GM18873 (cell line): Measurements from ENCODE around the gene C1QTNF9B.
"Not testable (repeated sequence)": the region's sequence is repeated elsewhere in the genome, so short reads cannot be mapped to it uniquely, and the experiment has no call there.

Source experiments
- ATAC-seq: cut with Tn5 transposase; IDR thresholded peaks from one replicate; pipeline ENCODE4 v1.9.1; 2021; ENCODE audit warnings: mild to moderate bottlenecking, moderate library complexity, moderate number of reproducible peaks; ENCODE audit not compliant: unreplicated experiment, low FRiP score

C1QTNF9B gene

GRCh38 chr13:23898101-23898500, 799 bp upstream of the C1QTNF9B start:
- ATAC-seq = no peak

- not testable (repeated sequence) for ATAC-seq
Observed at GRCh38 chr13:23894746-23895145, 2.6 kb downstream of the C1QTNF9B start.

DNA sequence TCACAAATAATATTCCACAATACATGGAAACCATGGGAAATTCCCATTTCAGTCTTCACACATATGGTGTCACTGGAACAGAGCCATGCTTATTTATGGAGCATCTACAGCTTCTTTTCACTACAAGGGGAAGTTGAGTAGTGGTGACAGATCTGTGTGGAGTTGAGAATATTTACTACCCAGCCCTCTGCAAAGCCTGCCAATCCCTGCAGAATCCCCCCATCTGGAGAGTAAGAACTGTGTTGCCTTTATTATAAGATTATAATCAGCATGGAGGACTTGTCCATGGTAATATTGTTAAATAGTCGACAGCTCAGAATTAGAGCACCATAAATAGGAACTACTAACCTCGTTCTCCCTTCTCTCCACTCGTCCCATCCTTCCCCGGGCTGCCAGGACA, 3.5 kb downstream of the C1QTNF9B start:
- not testable (repeated sequence) for ATAC-seq

- peak; percentile 10 for ATAC-seq
Observed at GRCh38 chr13:23889615-23890607, 7.4 kb downstream of the C1QTNF9B start.

DNA sequence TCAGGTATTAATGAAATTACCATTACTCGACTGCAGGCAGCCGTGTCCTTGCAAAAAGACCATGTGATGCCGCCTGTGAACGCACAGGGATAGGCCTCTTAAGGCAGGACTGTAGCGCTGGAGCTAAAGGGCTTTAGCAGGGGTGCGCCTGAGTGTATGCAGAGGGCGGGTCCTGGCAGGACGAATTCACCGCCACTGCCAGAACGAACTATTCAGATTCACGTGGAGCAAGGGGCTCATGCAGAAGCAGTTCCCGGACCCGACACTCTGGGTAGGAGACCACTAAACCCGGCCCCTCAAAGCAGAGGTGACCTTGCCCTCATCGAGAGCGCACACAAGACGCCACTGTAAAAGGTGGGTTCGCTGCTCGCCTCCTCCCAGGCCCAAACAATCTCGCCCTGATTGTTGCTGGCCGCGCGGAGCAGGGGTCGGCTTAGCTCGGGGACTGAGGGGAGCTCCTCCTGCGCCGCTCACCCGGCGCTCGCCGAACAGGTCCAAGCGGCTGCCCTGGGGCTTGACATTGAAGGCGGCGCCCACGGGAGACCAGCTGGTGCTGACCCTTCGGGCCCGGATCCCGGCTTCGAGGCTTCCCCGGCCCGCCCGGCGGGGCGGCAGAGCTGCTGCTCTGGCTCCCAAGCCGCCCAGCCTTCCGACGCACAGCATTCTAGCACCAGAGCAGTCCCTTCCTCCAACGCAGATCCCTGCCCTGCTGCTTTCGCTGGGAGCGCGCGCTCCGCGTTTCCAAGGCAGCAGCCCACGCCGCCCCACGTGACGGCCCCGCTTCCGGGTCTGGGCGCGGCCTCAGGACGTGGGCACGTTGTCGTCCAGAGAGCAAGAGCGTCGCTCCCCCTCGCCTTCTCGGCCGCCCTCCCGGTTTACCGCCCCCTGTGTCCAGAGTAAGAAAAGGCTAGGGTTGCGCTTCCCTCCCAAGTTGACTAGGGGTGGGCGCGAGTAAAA, 8.4 kb downstream of the C1QTNF9B start, which contains the start of gene MIPEP:
TSS of gene MIPEP (minus strand) at position 743 of the 957 bp plus-strand sequence. CDS start at position 663, 80 bp downstream.
- peak; percentile 91 for ATAC-seq

DNA sequence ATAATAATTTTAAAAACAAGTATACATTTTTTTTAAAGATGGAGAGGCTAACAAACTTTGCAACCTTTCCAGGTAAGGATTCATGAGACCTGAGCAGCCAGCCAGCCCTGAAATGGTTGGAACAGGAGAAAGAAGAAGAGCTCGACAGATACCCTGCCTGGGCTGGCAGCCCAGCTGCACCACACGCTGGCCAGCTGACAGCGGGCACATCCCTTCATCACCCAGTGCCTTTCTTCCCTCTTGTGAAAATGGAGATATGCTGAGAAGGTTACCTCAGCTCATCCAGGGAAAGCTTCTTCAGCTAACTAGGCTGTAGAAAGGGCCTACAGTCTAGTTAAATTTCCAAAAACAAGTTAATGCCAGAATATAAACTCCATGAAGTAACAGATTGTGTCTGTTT, 12.9 kb downstream of the C1QTNF9B start:
- not testable (repeated sequence) for ATAC-seq

DNA sequence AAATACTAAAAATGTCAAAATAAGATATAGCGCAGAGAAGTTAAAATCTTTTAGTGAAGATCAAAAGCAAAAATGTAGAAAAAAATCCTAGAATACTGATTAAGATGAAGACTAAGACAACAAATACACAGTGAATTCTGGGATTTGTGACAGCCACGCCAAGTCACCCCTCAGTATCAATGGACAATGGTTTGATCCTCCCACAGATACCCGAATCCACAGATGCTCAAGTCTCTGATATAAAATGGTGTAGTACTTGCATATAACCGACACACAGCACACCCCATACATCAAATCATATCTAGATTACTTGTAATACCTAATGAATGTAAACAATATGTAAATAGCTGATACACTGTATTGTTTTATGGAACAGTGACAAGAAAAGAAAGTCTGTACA, 14.0 kb downstream of the C1QTNF9B start:
- no peak for ATAC-seq

DNA sequence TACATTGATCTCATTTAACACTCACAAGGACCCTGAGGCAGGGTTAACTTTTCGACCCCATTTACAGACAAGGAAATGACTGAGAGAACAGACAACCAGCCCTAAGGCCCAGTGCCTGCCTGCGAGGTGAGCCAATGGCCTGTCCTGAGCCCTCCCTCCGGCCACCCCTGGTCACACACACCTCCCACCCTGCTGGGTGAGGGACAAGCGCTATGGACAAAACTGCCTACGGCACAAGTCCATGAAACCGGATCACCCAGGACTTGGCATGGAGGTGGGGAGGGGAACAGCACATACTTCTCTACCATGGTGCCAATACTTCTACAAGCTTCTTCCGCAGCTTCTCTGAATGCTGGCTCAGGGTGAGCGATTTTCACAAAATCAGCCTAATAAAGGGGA, 15.9 kb downstream of the C1QTNF9B start:
- ATAC-seq = not testable (repeated sequence)

DNA sequence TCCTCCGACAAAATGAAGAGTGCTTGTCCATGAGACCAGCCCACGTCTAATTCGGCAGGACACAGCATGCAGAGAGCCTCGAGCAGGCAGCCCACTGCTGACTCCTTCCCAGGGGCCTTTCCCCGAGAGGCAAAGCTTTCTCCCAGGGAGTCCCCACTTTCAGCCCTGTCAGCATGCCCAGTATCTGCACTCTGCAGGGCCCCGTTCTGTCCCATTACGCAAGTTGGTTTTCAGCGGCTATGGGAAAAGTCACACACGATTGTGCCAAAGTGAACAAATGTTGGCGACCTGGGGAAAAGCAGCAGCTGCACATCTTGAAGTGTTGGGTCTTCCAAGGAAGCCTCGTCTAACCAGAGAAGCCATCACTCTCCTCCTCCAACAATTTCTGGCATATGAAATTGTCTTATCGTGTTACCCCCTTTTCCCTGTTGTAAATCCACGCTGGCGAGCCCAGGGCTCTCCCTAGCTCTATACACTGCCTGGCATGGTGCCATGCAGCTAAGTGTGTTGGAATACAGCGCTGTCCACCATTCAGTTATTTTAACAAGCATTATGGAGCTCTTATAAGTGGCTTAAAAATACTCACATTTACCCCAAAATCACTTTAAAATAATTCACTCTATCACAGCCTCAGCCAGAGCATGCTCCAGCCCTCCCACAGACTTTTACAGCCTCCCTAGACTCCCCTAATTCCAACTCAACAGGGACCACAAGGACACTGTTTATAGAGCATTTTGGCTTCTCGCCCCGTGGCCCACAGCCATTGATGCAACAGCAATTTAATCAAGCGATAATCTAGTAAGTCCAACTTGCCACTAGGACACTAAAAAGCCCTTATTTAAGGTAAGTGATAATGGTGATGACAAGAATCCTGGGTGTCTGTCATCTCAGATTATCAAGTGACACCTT, 16.6 kb downstream of the C1QTNF9B start:
- not testable (repeated sequence) for ATAC-seq

- ATAC-seq = no peak
Observed at GRCh38 chr13:23877286-23877685, 20.0 kb downstream of the C1QTNF9B start.

DNA sequence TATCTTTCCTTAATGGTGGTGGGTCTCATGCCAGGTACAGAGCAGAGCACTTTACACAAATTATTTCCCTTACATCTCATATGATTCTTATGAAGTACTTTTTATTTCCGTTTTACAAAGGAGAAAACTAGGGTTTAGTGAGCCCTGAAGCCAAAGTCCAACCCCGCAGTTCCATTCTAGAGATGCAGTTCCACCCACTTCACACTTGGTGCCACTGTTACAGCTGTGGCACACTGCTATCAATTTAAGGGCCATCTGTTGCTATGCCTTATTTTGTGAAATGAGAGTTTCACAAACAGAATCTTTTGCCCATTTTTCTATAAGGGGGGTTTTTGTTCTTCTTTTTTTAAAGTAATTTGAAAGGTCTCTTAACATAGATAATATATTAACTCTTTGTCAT, 21.0 kb downstream of the C1QTNF9B start:
- ATAC-seq = no peak

GRCh38 chr13:23871616-23872220, 25.6 kb downstream of the C1QTNF9B start:
- ATAC-seq = no peak

- ATAC-seq = no peak
Observed at GRCh38 chr13:23870356-23871140, 26.8 kb downstream of the C1QTNF9B start.

GRCh38 chr13:23868521-23868920, 28.8 kb downstream of the C1QTNF9B start:
- ATAC-seq = no peak

DNA sequence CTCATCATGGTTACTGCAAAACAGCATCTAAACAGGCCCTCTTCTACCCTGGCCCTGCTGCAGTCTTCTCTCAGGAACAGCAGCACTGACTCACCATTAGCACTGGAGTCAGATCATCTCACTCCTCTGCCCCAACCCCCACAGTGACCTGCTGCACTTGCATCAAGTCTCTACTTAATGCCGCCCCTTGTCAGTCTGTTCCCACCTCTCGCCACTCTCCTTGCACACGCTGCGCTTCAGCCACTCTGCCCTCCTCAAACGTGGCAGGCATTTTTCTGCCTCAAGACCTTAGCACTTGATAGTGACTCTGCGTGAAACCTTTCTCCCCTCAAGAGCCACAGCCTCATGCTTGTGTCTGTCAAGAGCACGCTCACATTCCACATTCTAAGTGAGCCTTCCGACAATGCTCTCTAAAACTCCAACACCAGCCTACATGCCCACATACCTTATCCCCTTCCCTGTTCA, 30.2 kb downstream of the C1QTNF9B start:
- no peak for ATAC-seq

DNA sequence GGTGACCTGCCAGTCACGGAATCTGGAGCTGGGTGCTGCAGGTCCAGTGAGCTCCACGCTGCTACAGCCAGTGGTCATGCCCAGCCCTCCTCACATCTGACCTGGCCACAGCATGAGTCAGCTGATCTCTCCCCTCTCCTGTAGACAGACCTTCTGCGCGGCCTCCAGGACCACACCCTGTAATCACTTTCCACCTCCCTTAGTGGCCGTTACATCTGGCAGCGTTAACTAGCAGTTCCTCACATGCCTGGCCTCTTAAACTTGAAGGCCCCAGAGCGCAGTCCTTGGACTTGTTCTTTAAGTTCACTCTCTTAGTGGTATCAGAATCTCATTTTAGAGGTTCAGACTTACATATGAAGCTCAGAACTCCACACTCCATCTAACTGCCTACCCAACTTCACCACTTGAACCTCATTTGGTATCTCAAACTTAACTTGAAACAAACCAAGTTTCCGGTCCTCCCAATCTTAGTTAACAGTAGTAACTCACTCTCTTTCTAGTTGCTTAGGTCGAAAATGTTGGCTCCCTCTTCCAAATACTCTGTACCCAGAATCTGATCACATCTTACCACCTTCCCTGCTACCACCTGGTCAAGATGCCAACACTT, 30.8 kb downstream of the C1QTNF9B start:
- no peak for ATAC-seq

GRCh38 chr13:23865906-23866305, 31.4 kb downstream of the C1QTNF9B start:
- ATAC-seq = no peak

DNA sequence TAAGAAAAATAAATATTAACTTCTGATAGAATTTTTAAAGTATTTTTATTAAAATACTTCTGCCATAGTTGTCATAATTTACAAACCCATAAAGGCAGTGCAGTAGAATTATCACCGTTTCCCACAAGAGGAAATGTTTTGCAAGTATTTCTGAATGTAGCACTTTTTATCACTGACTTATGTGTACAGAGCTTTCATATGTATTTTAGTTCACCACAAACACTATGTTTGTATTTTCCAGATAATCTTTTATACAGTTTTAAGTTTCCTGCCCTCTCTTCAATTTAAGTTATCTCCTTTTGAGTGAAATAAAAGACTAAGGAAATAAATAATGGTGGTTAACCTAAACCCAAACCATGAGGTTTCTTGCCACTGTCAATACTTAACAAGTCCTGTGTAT, 32.3 kb downstream of the C1QTNF9B start:
- ATAC-seq = no peak
